GM23248 (cell line): ENCODE results near the gene NFKB1.

Source experiments
- EZH2 ChIP-seq: fragments of 200-600 bp; sonication (generic); IDR thresholded peaks from 2 replicates; pipeline ENCODE4 v1.6.1; 2018; ENCODE audit warnings: antibody characterized with exemption, mild to moderate bottlenecking; ENCODE audit not compliant: insufficient read depth, poor library complexity, severe bottlenecking
- EZH2phosphoT487 ChIP-seq: fragments of 200-600 bp; sonication (generic); IDR thresholded peaks from 2 replicates; pipeline ENCODE4 v1.6.1; 2018; ENCODE audit warnings: antibody characterized with exemption, moderate library complexity, mild to moderate bottlenecking, low read depth; ENCODE audit not compliant: insufficient read depth

DNA sequence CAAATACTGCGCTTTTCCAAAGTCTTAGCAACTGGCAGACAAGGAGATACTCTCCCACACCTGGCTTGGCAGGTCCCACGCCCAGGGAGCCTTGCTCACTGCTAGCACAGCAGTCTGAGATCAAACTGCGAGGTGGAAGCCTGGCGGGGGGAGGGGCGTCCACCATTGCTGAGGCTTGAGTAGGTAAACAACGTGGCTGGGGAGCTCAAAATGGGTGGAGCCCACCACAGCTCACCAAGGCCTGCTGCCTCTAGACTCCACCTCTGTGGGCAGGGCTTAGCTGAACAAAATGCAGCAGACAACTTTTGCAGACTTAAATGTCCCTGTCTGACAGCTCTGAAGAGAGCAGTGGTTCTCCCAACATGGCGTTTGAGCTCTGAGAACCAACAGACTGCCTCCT, 23.0 kb upstream of the NFKB1 start:
- TF ChIP-seq EZH2phosphoT487 (no peak), EZH2 (no peak)
